Effector memory CD8-positive, alpha-beta T cell (primary cell): ENCODE results near the gene KCNJ16.

ENCODE experiments used
- ATAC-seq: fragments of 150-1000 bp; cut with Tn5 transposase; replicated peaks from 2 replicates; pipeline ENCODE4 v1.10.0; 2021; ENCODE audit warnings: mild to moderate bottlenecking, moderate library complexity
- DNase-seq, 3 experiments: peaks; one replicate each; pipeline ENCODE4 v3.0.0; 2021
- H3K27ac Mint-ChIP-seq, 2 donors: one replicate each; pipeline ENCODE4 v1.8.0; 2022; ENCODE audit warnings: mild to moderate bottlenecking in 2 of 2, mixed read lengths in 2 of 2, moderate library complexity in 2 of 2
- H3K27me3 Mint-ChIP-seq, 2 donors: one replicate each; pipeline ENCODE4 v1.8.0; 2022; ENCODE audit warnings: mixed read lengths in 2 of 2
- H3K36me3 Mint-ChIP-seq: one replicate; pipeline ENCODE4 v1.8.0; 2022; ENCODE audit warnings: mild to moderate bottlenecking, moderate library complexity, mixed read lengths; ENCODE audit not compliant: insufficient read depth
- H3K4me1 Mint-ChIP-seq, 2 donors: one replicate each; pipeline ENCODE4 v1.8.0; 2022; ENCODE audit warnings: low read depth in 2 of 2, mixed read lengths in 2 of 2
- H3K4me3 Mint-ChIP-seq, 2 donors: one replicate each; pipeline ENCODE4 v1.8.0; 2022; ENCODE audit warnings: mild to moderate bottlenecking in 2 of 2, mixed read lengths in 2 of 2, moderate library complexity in 2 of 2
- H3K9me3 Mint-ChIP-seq, 2 donors: one replicate each; pipeline ENCODE4 v1.8.0; 2022; ENCODE audit warnings: mixed read lengths in 2 of 2

The KCNJ16 gene

DNA sequence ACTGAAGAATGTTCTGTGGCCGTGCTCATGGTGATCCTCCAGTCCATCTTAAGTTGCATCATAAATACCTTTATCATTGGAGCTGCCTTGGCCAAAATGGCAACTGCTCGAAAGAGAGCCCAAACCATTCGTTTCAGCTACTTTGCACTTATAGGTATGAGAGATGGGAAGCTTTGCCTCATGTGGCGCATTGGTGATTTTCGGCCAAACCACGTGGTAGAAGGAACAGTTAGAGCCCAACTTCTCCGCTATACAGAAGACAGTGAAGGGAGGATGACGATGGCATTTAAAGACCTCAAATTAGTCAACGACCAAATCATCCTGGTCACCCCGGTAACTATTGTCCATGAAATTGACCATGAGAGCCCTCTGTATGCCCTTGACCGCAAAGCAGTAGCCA lies 57.5 kb downstream of the KCNJ16 start:
- DNase-seq (no peak), ATAC-seq (no peak)
- H3K4me3 Mint-ChIP-seq = no peak overlapping the region
- H3K9me3 Mint-ChIP-seq = peaks cover 0 to 5% of the 10 kb centered on the region in 2 donors
- no peaks in the 10 kb centered on the region for H3K36me3 Mint-ChIP-seq
- peaks cover 3 to 6% of the 10 kb centered on the region in 2 donors for H3K4me1 Mint-ChIP-seq
- no peak overlapping the region for H3K27ac Mint-ChIP-seq
- no peaks in the 10 kb centered on the region for H3K27me3 Mint-ChIP-seq

DNA sequence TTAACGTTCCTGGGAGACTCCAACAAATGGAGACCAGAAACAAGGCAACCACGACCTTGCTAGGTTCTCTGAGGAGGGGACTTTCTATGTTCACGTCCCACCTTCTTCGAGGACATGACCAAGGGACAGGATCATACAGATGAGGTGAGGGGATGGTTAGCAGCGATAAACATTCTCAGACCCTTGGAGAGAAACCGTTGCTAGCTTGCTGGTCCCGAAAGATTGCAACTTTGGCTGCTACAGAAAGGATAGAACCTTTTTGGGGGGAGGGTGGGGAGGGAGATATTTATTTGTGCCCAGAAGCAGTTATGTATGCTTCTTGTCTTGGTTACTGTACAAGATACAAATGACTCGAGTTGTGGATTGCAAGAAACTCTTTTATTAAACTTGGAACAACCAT lies 59.0 kb downstream of the KCNJ16 start:
- H3K4me1 Mint-ChIP-seq = peaks cover 3 to 7% of the 10 kb centered on the region in 2 donors
- H3K4me3 Mint-ChIP-seq = no peak overlapping the region
- H3K9me3 Mint-ChIP-seq = peaks cover 0 to 2% of the 10 kb centered on the region in 2 donors
- DNase-seq = no peak
- no peaks in the 10 kb centered on the region for H3K36me3 Mint-ChIP-seq
- H3K27ac Mint-ChIP-seq = no peak overlapping the region
- ATAC-seq = no peak
- no peaks in the 10 kb centered on the region for H3K27me3 Mint-ChIP-seq

DNA sequence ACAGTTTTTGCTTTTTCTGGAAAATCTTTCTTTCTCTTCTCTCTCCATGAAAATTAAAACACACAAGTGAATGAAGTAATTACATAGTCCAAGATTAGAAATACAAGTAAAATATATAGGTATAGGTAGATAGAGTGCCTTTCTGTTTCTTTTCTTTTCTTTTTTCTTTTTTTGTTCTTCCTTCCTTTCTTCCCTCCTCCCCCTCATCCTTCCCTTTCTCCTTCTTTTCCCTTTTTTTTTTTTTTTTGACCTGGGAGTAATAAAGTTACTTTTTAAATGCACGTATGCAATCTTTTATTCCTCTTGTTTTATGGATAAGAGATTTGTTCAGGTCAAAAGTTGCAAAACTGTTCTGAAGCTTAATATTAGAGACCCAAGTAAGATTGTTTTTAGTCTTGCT lies 59.8 kb downstream of the KCNJ16 start:
- no peak for DNase-seq
- Mint-ChIP-seq H3K4me1 (peaks cover 3 to 7% of the 10 kb centered on the region in 2 donors), H3K27ac (no peak overlapping the region), H3K27me3 (no peaks in the 10 kb centered on the region), H3K36me3 (no peaks in the 10 kb centered on the region), H3K4me3 (no peak overlapping the region), H3K9me3 (no peaks in the 10 kb centered on the region)
- no peak for ATAC-seq

DNA sequence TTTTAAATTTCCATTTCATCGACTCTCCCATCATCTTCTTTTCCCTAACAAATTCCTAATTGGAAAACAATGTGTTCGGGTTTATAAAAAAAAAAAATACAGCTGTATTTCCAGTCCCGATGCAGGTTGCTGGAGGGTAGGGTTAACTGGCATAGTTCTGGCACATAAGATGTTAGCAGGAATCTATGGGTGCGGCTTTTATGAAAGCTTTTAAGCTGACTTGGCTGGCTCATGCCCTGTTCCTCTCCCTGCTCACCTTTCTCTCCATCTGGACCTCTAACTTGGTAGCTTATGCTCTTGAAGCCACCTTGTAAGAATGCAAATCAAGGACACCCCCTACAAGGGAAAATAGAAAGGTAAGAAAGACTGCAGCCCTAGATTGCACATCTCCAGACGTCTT lies 61.1 kb downstream of the KCNJ16 start:
- Mint-ChIP-seq H3K9me3 (no peaks in the 10 kb centered on the region), H3K4me3 (no peak overlapping the region), H3K27me3 (no peaks in the 10 kb centered on the region), H3K36me3 (no peaks in the 10 kb centered on the region), H3K4me1 (peaks cover 3 to 7% of the 10 kb centered on the region in 2 donors), H3K27ac (no peak overlapping the region)
- no peak for DNase-seq
- ATAC-seq = no peak

DNA sequence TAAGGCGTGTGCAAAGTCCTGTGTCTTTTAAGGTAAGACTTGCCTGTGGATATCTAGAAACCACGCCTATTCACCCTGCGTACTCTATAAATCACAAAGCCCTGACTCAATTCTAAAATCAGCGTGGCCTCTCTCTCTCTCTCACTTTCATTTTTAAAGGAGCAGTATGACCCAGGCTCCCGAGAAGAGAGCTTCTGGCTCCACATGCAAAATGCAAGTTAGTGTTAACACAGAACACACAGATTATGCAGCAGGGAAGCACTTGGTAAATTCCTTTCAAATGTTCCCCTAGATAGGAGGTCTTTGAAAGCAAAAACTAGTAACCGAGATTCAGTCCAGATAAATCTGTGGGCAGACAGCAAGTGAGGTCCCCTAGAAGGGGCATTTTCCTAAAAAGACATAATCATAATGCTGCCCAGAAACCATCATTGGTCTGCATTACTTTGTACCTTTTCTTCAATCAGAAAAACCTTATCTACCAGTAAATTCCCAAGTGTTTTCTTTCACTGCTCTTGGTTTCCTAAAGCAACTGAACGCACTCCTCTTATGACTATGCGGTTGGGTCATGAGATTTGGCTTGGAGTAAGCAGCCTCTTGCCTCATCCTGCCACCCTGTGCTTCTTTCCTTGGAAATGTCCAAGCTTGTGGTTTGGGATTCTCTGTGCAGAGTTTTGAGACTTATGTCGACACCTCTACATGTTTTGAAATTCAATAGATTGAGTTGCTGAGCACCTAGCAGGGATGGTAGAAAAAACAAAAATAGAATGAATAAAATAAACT lies 62.6 kb downstream of the KCNJ16 start:
- peaks cover 3 to 7% of the 10 kb centered on the region in 2 donors for H3K4me1 Mint-ChIP-seq
- H3K36me3 Mint-ChIP-seq = no peaks in the 10 kb centered on the region
- no peaks in the 10 kb centered on the region for H3K27me3 Mint-ChIP-seq
- no peak for ATAC-seq
- peak overlapping the region; percentile 32 to 60 for H3K27ac Mint-ChIP-seq
- peak overlapping the region; percentile 55 to 66 for H3K4me3 Mint-ChIP-seq
- H3K9me3 Mint-ChIP-seq = no peaks in the 10 kb centered on the region
- no peak for DNase-seq

DNA sequence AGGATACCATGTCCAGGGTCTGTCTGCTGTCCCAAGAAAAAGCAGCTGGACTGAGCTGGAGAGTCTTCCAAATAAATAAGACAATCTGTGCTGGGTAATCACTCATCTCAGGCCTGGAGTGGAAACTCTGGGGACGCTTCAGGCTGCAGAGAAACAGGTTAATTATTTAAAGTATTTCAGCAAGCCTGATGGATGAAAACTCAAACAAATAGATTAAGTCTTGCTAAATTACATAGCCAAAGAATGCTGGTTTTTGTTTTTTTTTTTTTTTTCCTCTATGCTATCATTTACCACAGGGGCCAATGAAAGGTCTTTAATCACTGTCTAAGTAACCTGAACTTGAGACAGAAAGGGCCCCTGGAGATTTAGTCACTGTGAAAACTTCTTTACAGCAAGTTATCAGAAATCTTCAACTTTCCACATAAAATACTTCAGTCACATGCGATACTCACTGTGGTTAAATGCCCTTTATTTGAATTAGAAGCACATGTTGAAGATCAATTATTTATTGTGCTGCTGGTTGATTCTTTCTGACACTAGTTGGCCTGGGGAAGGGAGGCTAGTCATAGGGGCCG lies 63.4 kb downstream of the KCNJ16 start:
- H3K36me3 Mint-ChIP-seq = no peaks in the 10 kb centered on the region
- no peaks in the 10 kb centered on the region for H3K9me3 Mint-ChIP-seq
- H3K27me3 Mint-ChIP-seq = no peaks in the 10 kb centered on the region
- no peak overlapping the region for H3K27ac Mint-ChIP-seq
- no peak overlapping the region for H3K4me3 Mint-ChIP-seq
- no peak for ATAC-seq
- DNase-seq = no peak
- H3K4me1 Mint-ChIP-seq = peaks cover 3 to 7% of the 10 kb centered on the region in 2 donors

DNA sequence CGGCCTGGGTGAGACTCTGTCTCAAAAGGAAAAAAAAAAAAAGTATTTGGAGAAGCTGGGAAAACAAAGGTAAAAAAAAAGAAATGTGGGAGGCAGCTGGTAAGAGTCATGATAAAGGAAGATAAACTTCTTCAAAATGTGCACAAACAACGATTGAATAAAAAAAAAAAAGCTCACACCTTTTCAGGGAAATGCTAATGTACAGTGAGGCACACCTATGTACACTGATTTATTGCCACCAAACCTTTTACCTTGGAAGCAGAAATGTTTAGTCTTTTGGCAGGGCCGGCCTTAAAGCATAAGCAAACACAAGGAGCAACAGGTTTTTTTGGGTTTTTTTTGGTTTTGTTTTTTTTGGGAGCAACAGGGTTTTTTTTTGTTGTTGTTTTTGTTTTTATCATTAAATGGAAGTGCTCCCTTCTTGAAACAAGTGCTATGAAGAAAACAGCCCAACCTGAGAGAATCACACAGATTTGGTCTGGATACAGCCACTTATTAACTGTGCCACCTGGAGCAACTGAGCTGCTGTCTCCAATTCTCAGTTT lies 64.5 kb downstream of the KCNJ16 start:
- no peaks in the 10 kb centered on the region for H3K9me3 Mint-ChIP-seq
- ATAC-seq (no peak), DNase-seq (no peak)
- H3K27ac Mint-ChIP-seq = no peak overlapping the region
- H3K36me3 Mint-ChIP-seq = no peaks in the 10 kb centered on the region
- no peaks in the 10 kb centered on the region for H3K27me3 Mint-ChIP-seq
- no peak overlapping the region for H3K4me3 Mint-ChIP-seq
- peaks cover 3 to 7% of the 10 kb centered on the region in 2 donors for H3K4me1 Mint-ChIP-seq

DNA sequence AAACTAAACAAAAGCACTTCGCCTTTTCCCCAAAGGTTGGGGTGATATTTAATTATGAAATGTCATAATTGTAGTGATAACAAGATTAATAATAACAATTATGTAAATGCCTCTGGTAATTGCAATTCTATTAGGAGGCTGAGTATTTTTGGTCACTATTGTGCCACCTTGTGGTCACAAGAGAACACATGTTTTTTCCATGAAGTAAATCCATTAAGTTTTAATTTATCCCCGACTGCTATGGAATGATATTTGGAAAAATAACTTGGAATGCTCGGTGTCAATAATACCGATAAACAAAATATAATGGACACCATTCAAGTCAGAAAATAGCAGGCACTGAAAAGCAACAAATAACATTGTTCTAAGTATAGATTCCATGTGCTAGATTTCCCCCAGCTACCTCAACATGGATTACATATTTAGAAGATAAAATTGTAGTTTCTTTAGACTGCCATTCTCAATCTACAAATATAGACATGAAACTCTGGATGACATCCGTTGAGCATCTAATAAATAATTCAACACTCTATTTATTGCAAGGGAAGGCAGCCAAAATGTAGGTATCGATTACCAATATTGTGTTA lies 69.3 kb downstream of the KCNJ16 start:
- H3K9me3 Mint-ChIP-seq = no peaks in the 10 kb centered on the region
- no peaks in the 10 kb centered on the region for H3K4me1 Mint-ChIP-seq
- no peak overlapping the region for H3K27ac Mint-ChIP-seq
- no peak overlapping the region for H3K4me3 Mint-ChIP-seq
- H3K36me3 Mint-ChIP-seq = no peaks in the 10 kb centered on the region
- H3K27me3 Mint-ChIP-seq = no peaks in the 10 kb centered on the region
- DNase-seq (no peak), ATAC-seq (no peak)

DNA sequence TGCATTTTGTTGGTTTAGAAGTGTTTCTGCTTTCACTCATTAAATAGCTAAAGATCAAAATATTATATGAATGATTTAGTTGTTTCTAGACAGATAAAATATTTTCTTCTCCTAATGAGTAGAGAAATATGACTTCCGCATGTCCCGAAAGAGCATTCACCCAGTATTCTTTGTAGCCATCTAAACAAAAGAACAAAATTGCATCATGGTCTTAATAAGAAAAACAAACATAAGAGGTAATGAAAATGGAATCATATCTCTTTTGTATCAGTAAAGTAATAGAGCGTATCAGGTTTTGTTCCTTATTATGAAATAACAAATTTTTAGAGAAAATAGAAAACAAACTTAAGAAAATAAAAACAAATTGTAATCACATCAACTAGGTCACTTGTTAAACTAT lies 78.2 kb downstream of the KCNJ16 start:
- no peaks in the 10 kb centered on the region for H3K9me3 Mint-ChIP-seq
- no peak overlapping the region for H3K4me3 Mint-ChIP-seq
- ATAC-seq (no peak), DNase-seq (no peak)
- no peak overlapping the region for H3K27ac Mint-ChIP-seq
- no peaks in the 10 kb centered on the region for H3K27me3 Mint-ChIP-seq
- no peaks in the 10 kb centered on the region for H3K36me3 Mint-ChIP-seq
- H3K4me1 Mint-ChIP-seq = no peaks in the 10 kb centered on the region

DNA sequence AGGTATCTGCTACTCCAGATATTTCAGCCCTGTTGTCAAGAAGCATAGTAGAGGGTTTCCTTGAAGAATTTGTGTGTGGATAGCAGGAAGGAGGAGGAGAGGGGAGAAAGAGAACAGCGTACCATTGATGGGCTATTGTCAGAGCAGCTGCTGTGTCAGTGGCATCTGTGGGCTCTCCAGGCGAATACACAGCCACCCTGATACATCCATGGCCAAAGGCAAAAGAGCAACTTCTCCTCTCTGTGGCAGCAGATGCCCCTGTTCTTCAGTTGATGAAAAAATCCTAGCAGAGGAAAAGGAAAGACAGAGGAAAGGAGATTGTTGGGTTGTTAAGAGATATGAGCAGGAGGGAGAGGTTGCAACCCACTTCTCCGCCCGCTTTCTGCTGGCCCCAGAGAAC lies 82.1 kb downstream of the KCNJ16 start:
- DNase-seq (no peak), ATAC-seq (no peak)
- no peaks in the 10 kb centered on the region for H3K9me3 Mint-ChIP-seq
- no peaks in the 10 kb centered on the region for H3K4me1 Mint-ChIP-seq
- H3K36me3 Mint-ChIP-seq = no peaks in the 10 kb centered on the region
- H3K4me3 Mint-ChIP-seq = no peak overlapping the region
- H3K27ac Mint-ChIP-seq = no peak overlapping the region
- no peaks in the 10 kb centered on the region for H3K27me3 Mint-ChIP-seq

DNA sequence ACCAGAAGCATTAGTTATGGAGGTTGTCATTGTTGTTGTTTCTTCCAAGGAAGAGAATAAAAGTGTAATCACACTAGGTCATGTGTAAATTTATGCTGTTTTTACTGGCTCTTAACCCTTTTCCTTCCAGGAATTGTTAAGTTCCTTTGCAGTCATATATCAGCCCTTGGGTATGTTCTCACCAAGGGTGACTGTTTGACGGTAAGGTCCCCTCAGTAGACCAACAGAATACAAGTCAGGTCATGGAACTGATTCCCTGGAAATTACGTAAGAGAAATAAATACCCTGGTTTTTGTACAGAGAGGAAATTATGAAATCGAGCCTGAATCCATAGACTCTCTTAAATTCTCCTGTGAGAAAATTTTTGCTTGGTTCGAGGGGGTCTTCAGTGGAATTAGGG lies 83.2 kb downstream of the KCNJ16 start:
- Mint-ChIP-seq H3K27me3 (no peaks in the 10 kb centered on the region), H3K9me3 (no peaks in the 10 kb centered on the region), H3K4me3 (no peak overlapping the region), H3K36me3 (no peaks in the 10 kb centered on the region), H3K4me1 (no peaks in the 10 kb centered on the region), H3K27ac (no peak overlapping the region)
- no peak for DNase-seq
- no peak for ATAC-seq

DNA sequence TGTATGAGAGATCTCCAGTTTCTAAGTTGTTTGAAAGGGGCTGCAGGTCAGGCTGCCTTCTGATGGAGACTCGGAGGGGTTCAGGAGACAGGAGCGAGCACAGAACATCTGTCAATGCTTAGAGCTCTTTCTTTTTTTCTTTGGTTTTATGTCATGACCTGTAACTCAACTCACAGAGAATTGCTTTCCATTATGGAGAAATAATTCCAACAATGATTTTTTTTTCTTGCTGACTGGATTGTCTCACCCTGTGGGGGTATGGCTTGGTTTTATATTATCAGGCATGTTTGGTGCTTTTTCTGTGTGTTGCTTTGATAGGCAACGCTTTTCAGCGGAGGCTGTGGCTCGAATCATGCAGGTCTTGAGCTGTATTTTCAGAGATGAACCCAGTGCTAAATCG lies 83.6 kb downstream of the KCNJ16 start:
- DNase-seq (no peak), ATAC-seq (no peak)
- Mint-ChIP-seq H3K9me3 (no peaks in the 10 kb centered on the region), H3K27ac (no peak overlapping the region), H3K27me3 (no peaks in the 10 kb centered on the region), H3K4me1 (no peaks in the 10 kb centered on the region), H3K4me3 (no peak overlapping the region), H3K36me3 (no peaks in the 10 kb centered on the region)

DNA sequence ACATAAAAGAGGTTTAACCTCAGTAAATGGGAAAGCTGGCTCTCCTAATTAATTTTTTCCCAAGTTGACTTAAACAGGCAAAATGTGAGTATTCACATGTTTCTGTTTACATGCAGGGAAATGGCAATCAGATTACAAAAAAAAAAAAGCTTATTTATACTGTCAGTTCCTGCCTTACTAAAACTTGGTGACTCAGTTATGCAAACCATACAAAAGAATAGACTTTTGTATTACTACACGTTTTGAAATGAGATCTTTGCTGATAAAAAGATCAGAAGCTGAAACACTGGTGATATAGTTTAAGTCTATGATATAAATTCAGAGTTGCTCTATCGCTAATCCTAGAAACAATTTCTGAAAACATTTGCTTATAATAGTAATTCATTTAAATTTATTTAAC lies 85.0 kb downstream of the KCNJ16 start:
- ATAC-seq = no peak
- no peak for DNase-seq
- Mint-ChIP-seq H3K4me1 (no peaks in the 10 kb centered on the region), H3K9me3 (no peaks in the 10 kb centered on the region), H3K4me3 (no peak overlapping the region), H3K27me3 (no peaks in the 10 kb centered on the region), H3K27ac (no peak overlapping the region), H3K36me3 (no peaks in the 10 kb centered on the region)

DNA sequence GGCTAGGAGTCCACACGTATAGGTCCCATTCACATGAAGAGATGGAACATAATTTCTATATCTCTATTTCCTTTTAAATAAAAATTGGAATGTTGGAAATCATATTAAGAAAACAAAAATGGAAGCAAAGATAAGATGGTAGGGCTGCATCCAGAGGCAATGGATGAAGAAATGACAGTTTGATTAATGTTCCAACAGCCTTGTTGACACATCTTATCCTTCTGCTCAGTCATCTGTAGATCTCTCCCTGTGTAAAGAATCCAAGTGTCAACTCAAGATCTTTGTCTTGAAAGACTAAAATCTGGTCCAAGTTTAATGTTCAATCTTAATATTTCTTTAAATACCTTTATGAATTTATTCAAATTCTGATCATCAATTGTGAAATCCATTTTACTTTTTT lies 86.5 kb downstream of the KCNJ16 start:
- Mint-ChIP-seq H3K27me3 (peaks cover 5 to 6% of the 10 kb centered on the region in 2 donors), H3K27ac (no peak overlapping the region), H3K4me1 (no peaks in the 10 kb centered on the region), H3K4me3 (no peak overlapping the region), H3K36me3 (no peaks in the 10 kb centered on the region), H3K9me3 (no peaks in the 10 kb centered on the region)
- DNase-seq = no peak
- no peak for ATAC-seq
